ENCODE results near the gene CD52.

GRCh38 chr1:26336477-26337205, 18.9 kb downstream of the CD52 start:
- peak in 1 of 6 experiments; percentile 3 for TF ChIP-seq CTCF (IDR thresholded peaks at IDR 0.05)
- TF ChIP-seq POLR2A (IDR thresholded peaks at IDR 0.05), result no peak
